Fibroblast of the aortic adventitia (primary cell): ENCODE measurements around the gene DGCR2. TPM values are rescaled to one million over a fixed set of nuclear protein-coding genes. Genes with fewer than 3 reads are reported as not detected.

Source experiments
- DNase-seq: peaks from one replicate; pipeline ENCODE4 v3.0.0-alpha.2; 2010; ENCODE audit warnings: low read depth
- H3K4me3 ChIP-seq: 2 replicates; pipeline ENCODE4 v1.5.1; 2011; ENCODE audit warnings: low read depth, mild to moderate bottlenecking, control low read depth, low read length, moderate library complexity
- CTCF ChIP-seq: IDR thresholded peaks from 2 replicates; pipeline ENCODE4 v1.5.1; 2011; ENCODE audit warnings: mild to moderate bottlenecking, low read length, control low read depth, inconsistent platforms; ENCODE audit not compliant: insufficient read depth
- total RNA-seq: library from RNA; depleted of rRNA; stranded (reverse); fragments of >200 nt; gene quantifications from 2 replicates; pipeline ENCODE4 v1.2.3, GENCODE V29; 2012; ENCODE audit warnings: low replicate concordance

Gene DGCR2
- total RNA-seq, 1 donor = 29.2 TPM

GRCh38 chr22:19130959-19131684 lies 8.9 kb upstream of the DGCR2 start, which contains the start of gene TSSK2:
TSSK2 (plus strand) TSS chr22:19131308; CDS start chr22:19131400, 92 bp downstream.
- DNase-seq = no peak
- H3K4me3 ChIP-seq = no peak within 1 kb of the TSS
- no peak for TF ChIP-seq CTCF

- TF ChIP-seq CTCF = no peak
- no peak overlapping the region for H3K4me3 ChIP-seq
- DNase-seq = no peak
Measured at GRCh38 chr22:19129871-19130270, 7.7 kb upstream of the DGCR2 start.

- no peak for TF ChIP-seq CTCF
- no peak for DNase-seq
Measured at GRCh38 chr22:19128946-19129727, 6.9 kb upstream of the DGCR2 start.

DNA sequence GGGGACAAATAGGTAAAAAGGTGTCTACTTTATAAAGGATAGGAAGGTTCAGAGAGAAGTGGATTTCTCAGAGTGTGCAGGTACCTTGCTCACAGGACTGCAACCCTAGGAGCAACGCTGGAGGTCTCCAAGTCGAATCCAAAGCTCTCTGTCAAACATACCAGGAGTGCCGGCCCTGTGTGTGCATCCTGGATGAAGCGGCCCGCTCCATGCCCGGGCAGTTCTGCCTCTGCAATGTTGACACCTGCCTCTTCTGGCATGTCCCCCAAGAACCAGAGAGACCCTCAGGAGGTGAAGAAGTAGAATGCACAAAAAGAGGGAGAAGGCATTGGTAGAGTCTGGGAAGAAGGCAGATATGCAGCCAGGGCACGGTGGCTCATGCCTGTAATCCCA lies 5.8 kb upstream of the DGCR2 start:
- H3K4me3 ChIP-seq = no peak overlapping the region
- no peak for DNase-seq
- TF ChIP-seq CTCF = no peak

More at GRCh38 chr22:19128946-19129727, 6.9 kb upstream of the DGCR2 start:
- H3K4me3 ChIP-seq = no peak overlapping the region

GRCh38 chr22:19127329-19128008 lies 5.3 kb upstream of the DGCR2 start:
- DNase-seq = no peak
- no peak for TF ChIP-seq CTCF

GRCh38 chr22:19126309-19127273 lies 4.4 kb upstream of the DGCR2 start:
- no peak for DNase-seq
- no peak for TF ChIP-seq CTCF
- H3K4me3 ChIP-seq = no peak overlapping the region

More at GRCh38 chr22:19127329-19128008, 5.3 kb upstream of the DGCR2 start:
- no peak overlapping the region for H3K4me3 ChIP-seq
